ENCODE results near the gene KLF16.

The KLF16 gene

GRCh38 chr19:1805401-1806183 is 57.8 kb downstream of the KLF16 start:
- no peak for DNase-seq

- DNase-seq: no peak
Observed at GRCh38 chr19:1804858-1805257, 58.5 kb downstream of the KLF16 start.
